ENCODE results near the gene ATF3.

DNA sequence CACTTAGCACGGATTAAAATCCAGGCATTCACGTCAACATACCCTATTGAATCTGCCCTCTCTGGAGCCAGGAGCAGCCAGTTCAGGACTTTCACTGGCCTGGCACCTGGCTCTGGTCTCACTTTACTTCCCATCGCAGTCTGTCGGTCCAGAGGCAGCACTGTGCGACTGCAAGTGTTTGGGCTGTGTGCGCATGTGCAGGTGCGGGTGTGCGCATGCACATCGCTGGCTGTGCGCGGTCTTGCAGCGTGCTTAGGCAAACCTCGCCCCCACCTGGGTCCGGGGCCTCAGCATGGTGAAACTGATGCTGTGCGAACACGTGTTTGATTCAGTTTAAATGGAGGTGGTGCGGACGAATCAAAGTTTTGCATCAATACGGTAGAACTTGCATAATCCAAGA, 38.0 kb downstream of the ATF3 start:
- TF ChIP-seq, protein P1, sequence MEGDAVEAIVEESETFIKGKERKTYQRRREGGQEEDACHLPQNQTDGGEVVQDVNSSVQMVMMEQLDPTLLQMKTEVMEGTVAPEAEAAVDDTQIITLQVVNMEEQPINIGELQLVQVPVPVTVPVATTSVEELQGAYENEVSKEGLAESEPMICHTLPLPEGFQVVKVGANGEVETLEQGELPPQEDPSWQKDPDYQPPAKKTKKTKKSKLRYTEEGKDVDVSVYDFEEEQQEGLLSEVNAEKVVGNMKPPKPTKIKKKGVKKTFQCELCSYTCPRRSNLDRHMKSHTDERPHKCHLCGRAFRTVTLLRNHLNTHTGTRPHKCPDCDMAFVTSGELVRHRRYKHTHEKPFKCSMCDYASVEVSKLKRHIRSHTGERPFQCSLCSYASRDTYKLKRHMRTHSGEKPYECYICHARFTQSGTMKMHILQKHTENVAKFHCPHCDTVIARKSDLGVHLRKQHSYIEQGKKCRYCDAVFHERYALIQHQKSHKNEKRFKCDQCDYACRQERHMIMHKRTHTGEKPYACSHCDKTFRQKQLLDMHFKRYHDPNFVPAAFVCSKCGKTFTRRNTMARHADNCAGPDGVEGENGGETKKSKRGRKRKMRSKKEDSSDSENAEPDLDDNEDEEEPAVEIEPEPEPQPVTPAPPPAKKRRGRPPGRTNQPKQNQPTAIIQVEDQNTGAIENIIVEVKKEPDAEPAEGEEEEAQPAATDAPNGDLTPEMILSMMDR (conservative IDR thresholded peaks at IDR 0.05) = no peak
- TF ChIP-seq EZH2 (IDR thresholded peaks at IDR 0.05; ENCODE audit: low read depth) = no peak
